Type B pancreatic cell (in vitro differentiated cells): Measurements from ENCODE around the gene PYM1. TPM values are rescaled to one million over a fixed set of nuclear protein-coding genes. Genes with fewer than 3 reads are reported as not detected.

Source experiments
- DNase-seq: peaks from one replicate; pipeline ENCODE4 v3.0.0; 2021; ENCODE audit warnings: mixed read lengths; ENCODE audit not compliant: unreplicated experiment; ENCODE audit errors: extremely low spot score
- H3K27ac Mint-ChIP-seq: 2 replicates; pipeline ENCODE4 v1.8.0; 2021; ENCODE audit warnings: mild to moderate bottlenecking, mixed read lengths
- H3K27me3 Mint-ChIP-seq: 2 replicates; pipeline ENCODE4 v1.8.0; 2021; ENCODE audit warnings: mixed read lengths
- H3K36me3 Mint-ChIP-seq: 2 replicates; pipeline ENCODE4 v1.8.0; 2021; ENCODE audit warnings: mixed read lengths
- H3K4me1 Mint-ChIP-seq: one replicate; pipeline ENCODE4 v1.8.0; 2021; ENCODE audit warnings: mixed read lengths; ENCODE audit not compliant: unreplicated experiment
- H3K4me3 Mint-ChIP-seq: 2 replicates; pipeline ENCODE4 v1.8.0; 2021; ENCODE audit warnings: mild to moderate bottlenecking, mixed read lengths
- H3K9me3 Mint-ChIP-seq: 2 replicates; pipeline ENCODE4 v1.8.0; 2021; ENCODE audit warnings: mixed read lengths
- total RNA-seq: library from RNA; stranded (reverse); gene quantifications from 2 replicates; pipeline ENCODE4 v1.2.1, GENCODE V29; 2021; ENCODE audit warnings: low replicate concordance
- TF ChIP-seq, protein P1 (sequence below): fragments of 200-600 bp; sonication (generic); conservative IDR thresholded peaks from 2 replicates; pipeline ENCODE4 v1.5.0; 2021; ENCODE audit warnings: antibody characterized with exemption, mild to moderate bottlenecking

Gene PYM1
- total RNA-seq, 1 donor from 2014 or later: 28.0 TPM

DNA sequence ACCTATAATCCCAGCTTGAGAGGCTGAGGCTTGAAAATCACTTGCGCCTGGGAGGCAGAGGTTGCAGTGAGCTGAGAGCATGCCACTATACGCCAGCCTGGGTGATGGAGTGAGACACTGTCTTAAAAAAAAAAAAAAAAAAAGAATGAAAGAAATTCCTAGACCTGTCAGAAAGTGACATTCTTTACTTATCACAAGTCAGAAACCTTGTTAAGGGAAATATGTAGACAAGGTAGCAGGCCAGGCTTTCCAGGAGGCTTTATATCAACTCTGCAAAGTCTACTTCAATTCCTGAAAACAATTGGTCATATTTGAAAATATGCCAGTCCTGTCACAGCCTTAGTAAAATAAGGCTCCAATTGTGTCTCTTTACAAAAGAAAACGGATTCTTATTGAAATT is 65.8 kb downstream of the PYM1 start:
- no peaks in the 10 kb centered on the region for H3K9me3 Mint-ChIP-seq
- no peak for DNase-seq
- no peaks in the 10 kb centered on the region for H3K27me3 Mint-ChIP-seq
- H3K27ac Mint-ChIP-seq: no peak overlapping the region
- no peak overlapping the region for H3K4me3 Mint-ChIP-seq
- TF ChIP-seq, protein P1, sequence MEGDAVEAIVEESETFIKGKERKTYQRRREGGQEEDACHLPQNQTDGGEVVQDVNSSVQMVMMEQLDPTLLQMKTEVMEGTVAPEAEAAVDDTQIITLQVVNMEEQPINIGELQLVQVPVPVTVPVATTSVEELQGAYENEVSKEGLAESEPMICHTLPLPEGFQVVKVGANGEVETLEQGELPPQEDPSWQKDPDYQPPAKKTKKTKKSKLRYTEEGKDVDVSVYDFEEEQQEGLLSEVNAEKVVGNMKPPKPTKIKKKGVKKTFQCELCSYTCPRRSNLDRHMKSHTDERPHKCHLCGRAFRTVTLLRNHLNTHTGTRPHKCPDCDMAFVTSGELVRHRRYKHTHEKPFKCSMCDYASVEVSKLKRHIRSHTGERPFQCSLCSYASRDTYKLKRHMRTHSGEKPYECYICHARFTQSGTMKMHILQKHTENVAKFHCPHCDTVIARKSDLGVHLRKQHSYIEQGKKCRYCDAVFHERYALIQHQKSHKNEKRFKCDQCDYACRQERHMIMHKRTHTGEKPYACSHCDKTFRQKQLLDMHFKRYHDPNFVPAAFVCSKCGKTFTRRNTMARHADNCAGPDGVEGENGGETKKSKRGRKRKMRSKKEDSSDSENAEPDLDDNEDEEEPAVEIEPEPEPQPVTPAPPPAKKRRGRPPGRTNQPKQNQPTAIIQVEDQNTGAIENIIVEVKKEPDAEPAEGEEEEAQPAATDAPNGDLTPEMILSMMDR: no peak
- no peaks in the 10 kb centered on the region for H3K4me1 Mint-ChIP-seq
- H3K36me3 Mint-ChIP-seq: no peaks in the 10 kb centered on the region

DNA sequence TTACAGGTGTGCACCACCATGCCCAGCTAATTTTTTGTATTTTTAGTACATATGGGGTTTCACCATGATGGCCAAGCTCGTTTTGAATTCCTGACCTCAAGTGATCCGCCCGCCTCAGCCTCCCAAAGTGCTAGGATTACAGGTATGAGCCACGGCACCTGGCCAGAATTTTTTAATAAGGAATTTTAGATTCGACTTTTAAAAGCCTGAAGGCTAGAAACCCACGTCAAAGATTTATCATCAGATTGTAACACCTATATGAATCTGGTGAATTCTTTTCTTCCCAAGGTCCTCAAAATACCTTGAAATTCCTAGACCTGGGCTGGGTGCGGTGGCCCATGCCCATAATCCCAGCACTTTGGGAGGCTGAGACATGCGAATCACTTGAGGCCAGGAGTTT is 66.3 kb downstream of the PYM1 start:
- TF ChIP-seq, protein P1: no peak
- H3K36me3 Mint-ChIP-seq: no peaks in the 10 kb centered on the region
- no peaks in the 10 kb centered on the region for H3K4me1 Mint-ChIP-seq
- H3K27ac Mint-ChIP-seq: no peak overlapping the region
- no peaks in the 10 kb centered on the region for H3K9me3 Mint-ChIP-seq
- H3K27me3 Mint-ChIP-seq: no peaks in the 10 kb centered on the region
- no peak for DNase-seq
- H3K4me3 Mint-ChIP-seq: no peak overlapping the region

DNA sequence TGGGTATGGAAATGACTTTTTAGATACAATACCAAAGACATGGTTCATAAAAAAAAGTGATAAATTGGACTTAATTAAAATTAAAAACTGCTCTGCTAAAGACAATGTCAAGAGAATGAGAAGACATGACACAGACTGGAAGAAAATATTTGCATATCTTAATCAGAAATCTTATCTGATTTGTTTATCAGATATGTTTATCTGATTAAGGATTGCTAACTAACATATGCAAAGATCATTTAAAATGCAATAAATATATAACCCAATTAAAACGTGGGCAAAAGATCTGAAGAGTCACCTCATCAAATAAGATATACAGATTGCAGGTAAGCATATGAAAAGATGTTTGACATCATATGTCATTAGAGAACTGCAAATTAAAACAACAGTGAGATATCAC is 75.0 kb downstream of the PYM1 start:
- Mint-ChIP-seq H3K4me3 (no peak overlapping the region), H3K27ac (no peak overlapping the region), H3K36me3 (no peaks in the 10 kb centered on the region), H3K27me3 (peaks cover 12% of the 10 kb centered on the region), H3K9me3 (no peaks in the 10 kb centered on the region), H3K4me1 (peaks cover 5% of the 10 kb centered on the region)
- TF ChIP-seq, protein P1: no peak
- DNase-seq: no peak

Other genes starting within 250 kb of the PYM1 start
- 10.4 and 39.2 TPM in 2 replicates for gene ITGA7, start 220.0 kb downstream of the PYM1 start, total RNA-seq
- 89.9 and 98.6 TPM in 2 replicates for gene BLOC1S1, start 211.8 kb downstream of the PYM1 start, total RNA-seq
- gene RDH5, start 207.5 kb downstream of the PYM1 start, total RNA-seq: 7.4 and 14.1 TPM in 2 replicates
- gene CD63, start 198.9 kb downstream of the PYM1 start, total RNA-seq: 525 and 567 TPM in 2 replicates
- 11.8 and 40.1 TPM in 2 replicates for gene GDF11, start 184.8 kb downstream of the PYM1 start, total RNA-seq
- 51.4 and 75.9 TPM in 2 replicates for gene SARNP, start 110.2 kb downstream of the PYM1 start, total RNA-seq
- 50.9 and 76.1 TPM in 2 replicates for gene ORMDL2, start 109.9 kb downstream of the PYM1 start, total RNA-seq
- 30.0 and 34.6 TPM in 2 replicates for gene DNAJC14, start 98.3 kb downstream of the PYM1 start, total RNA-seq
- 0.38 and 0.48 TPM in 2 replicates for gene MMP19, start 85.0 kb downstream of the PYM1 start, total RNA-seq
- 28.6 and 46.6 TPM in 2 replicates for gene DGKA, start 3.3 kb upstream of the PYM1 start, total RNA-seq
- gene PMEL, start 38.1 kb upstream of the PYM1 start, total RNA-seq: 1.4 and 136 TPM in 2 replicates
- 52.8 and 82.8 TPM in 2 replicates for gene CDK2, start 38.9 kb upstream of the PYM1 start, total RNA-seq
- gene RAB5B, start 46.2 kb upstream of the PYM1 start, total RNA-seq: 105 and 131 TPM in 2 replicates
- gene SUOX, start 69.4 kb upstream of the PYM1 start, total RNA-seq: 28.4 and 34.6 TPM in 2 replicates
- gene IKZF4, start 93.1 kb upstream of the PYM1 start, total RNA-seq: 6.1 and 21.0 TPM in 2 replicates
- gene RPS26, start 114.0 kb upstream of the PYM1 start, total RNA-seq: 20.2 and 38.7 TPM in 2 replicates
- gene ERBB3, start 152.3 kb upstream of the PYM1 start, total RNA-seq: 76.5 and 176 TPM in 2 replicates
- gene PA2G4, start 176.7 kb upstream of the PYM1 start, total RNA-seq: 115 and 141 TPM in 2 replicates
- 4,566 and 4,714 TPM in 2 replicates for gene RPL41, start 188.7 kb upstream of the PYM1 start, total RNA-seq
- 11.6 and 12.1 TPM in 2 replicates for gene ZC3H10, start 190.4 kb upstream of the PYM1 start, total RNA-seq
- 81.4 and 96.3 TPM in 2 replicates for gene ESYT1, start 200.4 kb upstream of the PYM1 start, total RNA-seq
- 66.2 and 161 TPM in 2 replicates for gene MYL6B, start 224.7 kb upstream of the PYM1 start, total RNA-seq
- 1,223 and 1,943 TPM in 2 replicates for gene MYL6, start 230.5 kb upstream of the PYM1 start, total RNA-seq